Stimulated activated CD4-positive, alpha-beta T cell treated with anti-CD3 and anti-CD28 coated beads, Interleukin-12 subunit alpha, Interleukin-12 subunit beta, amount 100 ng/mL, for 24 hours (primary cell): ENCODE results near the gene CELSR1.

Experiments used
- DNase-seq, 2 experiments: peaks; one replicate each; pipeline ENCODE4 v3.0.0-alpha.2; 2020; ENCODE audit warnings: low read depth in 2 of 2

The CELSR1 gene

GRCh38 chr22:46376908-46377524 lies 160.4 kb downstream of the CELSR1 start:
- no peak for DNase-seq

- no peak for DNase-seq
Observed at GRCh38 chr22:46376111-46376510, 161.3 kb downstream of the CELSR1 start.

GRCh38 chr22:46374663-46375474 lies 162.6 kb downstream of the CELSR1 start:
- no peak for DNase-seq

GRCh38 chr22:46373921-46374662 lies 163.3 kb downstream of the CELSR1 start:
- DNase-seq = no peak

- no peak for DNase-seq
Observed at GRCh38 chr22:46373159-46373558, 164.3 kb downstream of the CELSR1 start.

- no peak for DNase-seq
Observed at GRCh38 chr22:46372686-46373085, 164.7 kb downstream of the CELSR1 start.

- DNase-seq = no peak
Observed at GRCh38 chr22:46371623-46372226, 165.7 kb downstream of the CELSR1 start.

GRCh38 chr22:46370584-46371291 lies 166.7 kb downstream of the CELSR1 start:
- DNase-seq = no peak

- no peak for DNase-seq
Observed at GRCh38 chr22:46369716-46370583, 167.5 kb downstream of the CELSR1 start.

GRCh38 chr22:46368871-46369715 lies 168.3 kb downstream of the CELSR1 start:
- DNase-seq = no peak

GRCh38 chr22:46368422-46368821 lies 169.0 kb downstream of the CELSR1 start:
- no peak for DNase-seq

- DNase-seq = peak; percentile 33 to 73
Observed at GRCh38 chr22:46367707-46368191, 169.7 kb downstream of the CELSR1 start.

- DNase-seq = no peak
Observed at GRCh38 chr22:46366801-46367706, 170.4 kb downstream of the CELSR1 start.

GRCh38 chr22:46366327-46366731 lies 171.1 kb downstream of the CELSR1 start:
- no peak for DNase-seq

GRCh38 chr22:46365166-46365624 lies 172.2 kb downstream of the CELSR1 start:
- DNase-seq = no peak

- DNase-seq = no peak
Observed at GRCh38 chr22:46364341-46365165, 172.9 kb downstream of the CELSR1 start.

- no peak for DNase-seq
Observed at GRCh38 chr22:46363611-46364321, 173.7 kb downstream of the CELSR1 start.
